ENCODE results near the gene SLC25A22. TPM values are rescaled to one million over a fixed set of nuclear protein-coding genes. Genes with fewer than 3 reads are reported as not detected.
A peak's percentile ranks its signal among the peaks of the same experiment; 100 is the strongest.

Gene SLC25A22
- total RNA-seq, 1 donor from 2014 or later, result 35.4 TPM

- Mint-ChIP-seq H3K4me3 (peak overlapping the region; percentile 93), H3K27ac (peak overlapping the region; percentile 86), H3K36me3 (ENCODE audit: low read depth) (peaks cover 23% of the 10 kb centered on the region), H3K27me3 (no peaks in the 10 kb centered on the region), H3K4me1 (peaks cover 22% of the 10 kb centered on the region), H3K9me3 (no peaks in the 10 kb centered on the region)
- peak; percentile 57 for DNase-seq
- TF ChIP-seq CTCF (IDR thresholded peaks at IDR 0.05), result no peak
- ChIA-PET CTCF (interaction anchor here (1.1 kb wide), 1 partner anchor 12 kb away, joined by 3 read pairs; no protein-coding TSS in a partner anchor), POLR2A (interaction anchor here (0.5 to 3.8 kb wide), 14 partner anchors 12 to 289 kb away, joined by 3 to 37 read pairs (median 4); partner anchors contain the start of genes GATD1, LRRC56, PHRF1 and PNPLA2)
- intact Hi-C loops (cut with micrococcal nuclease), result loop anchor here (1.0 to 5.0 kb wide), 9 partner anchors 19 to 726 kb away; partner anchors contain the start of genes CD151, DEAF1, GATD1 and LMNTD2
- peak; percentile 55 for ATAC-seq (ENCODE audit: low read depth)
Measured at GRCh38 chr11:795634-796564, 2.2 kb downstream of the SLC25A22 start.

- ChIA-PET CTCF (no interaction called here), POLR2A (interaction anchor here (1.1 to 3.8 kb wide), 7 partner anchors 14 to 98 kb away, joined by 4 to 37 read pairs (median 15); partner anchors contain the start of genes GATD1, PNPLA2, POLR2L and RPLP2)
- Mint-ChIP-seq H3K27me3 (no peaks in the 10 kb centered on the region), H3K4me1 (peaks cover 22% of the 10 kb centered on the region), H3K9me3 (no peaks in the 10 kb centered on the region), H3K4me3 (peak overlapping the region; percentile 58), H3K36me3 (ENCODE audit: low read depth) (peaks cover 21% of the 10 kb centered on the region), H3K27ac (no peak overlapping the region)
- ATAC-seq (ENCODE audit: low read depth) (no peak), DNase-seq (no peak)
- no peak for TF ChIP-seq CTCF (IDR thresholded peaks at IDR 0.05)
- intact Hi-C loops (cut with micrococcal nuclease), result loop anchor here (5.0 kb wide), 2 partner anchors 37 to 727 kb away; partner anchors contain the start of gene CD151
Measured at GRCh38 chr11:794766-795633, 3.1 kb downstream of the SLC25A22 start.

- H3K4me1 Mint-ChIP-seq, result peaks cover 27% of the 10 kb centered on the region
- H3K9me3 Mint-ChIP-seq, result no peaks in the 10 kb centered on the region
- DNase-seq (no peak), ATAC-seq (ENCODE audit: low read depth) (no peak)
- ChIA-PET CTCF (no interaction called here), POLR2A (no interaction called here)
- H3K27me3 Mint-ChIP-seq, result no peaks in the 10 kb centered on the region
- H3K27ac Mint-ChIP-seq, result no peak overlapping the region
- peaks cover 21% of the 10 kb centered on the region for H3K36me3 Mint-ChIP-seq (ENCODE audit: low read depth)
- intact Hi-C loops (cut with micrococcal nuclease), result no loop called here
- no peak for TF ChIP-seq CTCF (IDR thresholded peaks at IDR 0.05)
- H3K4me3 Mint-ChIP-seq, result peak overlapping the region; percentile 41
Measured at GRCh38 chr11:794013-794765, 3.9 kb downstream of the SLC25A22 start.

- Mint-ChIP-seq H3K27me3 (peaks cover 2% of the 10 kb centered on the region), H3K4me1 (peaks cover 27% of the 10 kb centered on the region), H3K36me3 (ENCODE audit: low read depth) (peaks cover 21% of the 10 kb centered on the region), H3K4me3 (no peak overlapping the region), H3K27ac (no peak overlapping the region), H3K9me3 (no peaks in the 10 kb centered on the region)
- ChIA-PET CTCF (no interaction called here), POLR2A (no interaction called here)
- no peak for TF ChIP-seq CTCF (IDR thresholded peaks at IDR 0.05)
- DNase-seq, result no peak
- no peak for ATAC-seq (ENCODE audit: low read depth)
- intact Hi-C loops (cut with micrococcal nuclease), result no loop called here
Measured at GRCh38 chr11:793556-793955, 4.5 kb downstream of the SLC25A22 start.

All from activated B cell treated with CpG ODN at 0.5 μM for 24 hours (primary cell).